SH-SY5Y (cell line): Measurements from ENCODE around the gene GCAT.

Source experiments
- GATA2 ChIP-seq: IDR thresholded peaks from 2 replicates; pipeline ENCODE4 v1.6.1; 2011; ENCODE audit warnings: mild to moderate bottlenecking, low read depth, low read length
- GATA3 ChIP-seq: IDR thresholded peaks from 2 replicates; pipeline ENCODE4 v1.6.1; 2011; ENCODE audit warnings: low read depth, mild to moderate bottlenecking, low read length, moderate library complexity

The GCAT gene

GRCh38 chr22:37830093-37830842 lies 22.5 kb downstream of the GCAT start:
- TF ChIP-seq GATA3 = no peak

DNA sequence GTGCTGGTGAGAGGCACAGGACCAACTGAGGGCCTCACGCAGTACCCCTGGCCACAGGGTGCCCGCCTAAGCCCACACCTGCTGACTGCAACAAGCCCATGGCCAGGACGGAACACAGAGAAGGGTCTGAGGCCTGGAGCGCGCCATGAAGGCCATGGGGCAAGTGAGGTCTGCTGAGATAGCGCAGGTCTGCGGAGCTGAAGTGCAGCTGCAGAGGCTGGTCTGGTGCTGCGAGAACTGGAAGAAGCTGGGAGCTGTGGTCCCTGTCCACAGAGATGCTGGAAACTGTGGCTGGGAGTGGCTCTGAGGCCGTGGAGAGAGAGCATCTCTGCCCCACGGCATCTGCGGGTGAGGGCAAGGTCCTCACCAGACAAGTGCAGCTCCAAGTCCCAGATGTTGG lies 23.7 kb downstream of the GCAT start:
- no peak for TF ChIP-seq GATA3
- TF ChIP-seq GATA2 = no peak

- no peak for TF ChIP-seq GATA3
- no peak for TF ChIP-seq GATA2
Observed at GRCh38 chr22:37832022-37832857, 24.5 kb downstream of the GCAT start.

GRCh38 chr22:37842015-37842793 lies 34.5 kb downstream of the GCAT start:
- no peak for TF ChIP-seq GATA2
- TF ChIP-seq GATA3 = no peak

GRCh38 chr22:37843741-37844089 lies 36.0 kb downstream of the GCAT start:
- no peak for TF ChIP-seq GATA3

- TF ChIP-seq GATA2 = no peak
Observed at GRCh38 chr22:37844904-37845329, 37.2 kb downstream of the GCAT start.

DNA sequence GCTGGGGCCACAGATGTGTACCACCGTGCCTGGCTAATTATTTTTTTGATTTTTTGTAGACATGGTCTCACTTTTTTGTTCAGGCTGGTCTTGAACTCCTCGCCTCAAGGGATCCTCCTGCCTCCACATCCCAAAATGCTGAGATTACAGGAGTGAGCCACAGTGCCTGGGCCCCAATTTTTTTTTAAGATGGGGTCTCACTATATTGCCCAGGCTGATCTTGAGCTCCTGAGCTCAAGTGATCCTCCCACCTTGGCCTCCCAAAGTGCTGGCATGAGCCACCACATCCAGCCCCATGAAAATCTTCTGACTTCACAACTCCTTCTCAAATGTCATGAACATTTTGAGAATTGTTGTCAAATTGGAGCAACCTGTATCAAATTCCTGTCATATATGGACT lies 38.7 kb downstream of the GCAT start:
- TF ChIP-seq GATA2 (no peak), GATA3 (no peak)

GRCh38 chr22:37848587-37849088 lies 40.9 kb downstream of the GCAT start:
- TF ChIP-seq GATA2 = no peak
- TF ChIP-seq GATA3 = no peak

- TF ChIP-seq GATA2 = no peak
- no peak for TF ChIP-seq GATA3
Observed at GRCh38 chr22:37849089-37849751, 41.5 kb downstream of the GCAT start, which contains the start of gene EIF3L. Gene EIF3L (plus strand): TSS chr22:37849419. CDS start chr22:37849450, 31 bp downstream.

- TF ChIP-seq GATA3 = no peak
- no peak for TF ChIP-seq GATA2
Observed at GRCh38 chr22:37850801-37851200, 43.1 kb downstream of the GCAT start.

GRCh38 chr22:37852418-37852817 lies 44.7 kb downstream of the GCAT start:
- TF ChIP-seq GATA3 = no peak
- no peak for TF ChIP-seq GATA2

- TF ChIP-seq GATA2 (no peak), GATA3 (no peak)
Observed at GRCh38 chr22:37854946-37855345, 47.2 kb downstream of the GCAT start.

DNA sequence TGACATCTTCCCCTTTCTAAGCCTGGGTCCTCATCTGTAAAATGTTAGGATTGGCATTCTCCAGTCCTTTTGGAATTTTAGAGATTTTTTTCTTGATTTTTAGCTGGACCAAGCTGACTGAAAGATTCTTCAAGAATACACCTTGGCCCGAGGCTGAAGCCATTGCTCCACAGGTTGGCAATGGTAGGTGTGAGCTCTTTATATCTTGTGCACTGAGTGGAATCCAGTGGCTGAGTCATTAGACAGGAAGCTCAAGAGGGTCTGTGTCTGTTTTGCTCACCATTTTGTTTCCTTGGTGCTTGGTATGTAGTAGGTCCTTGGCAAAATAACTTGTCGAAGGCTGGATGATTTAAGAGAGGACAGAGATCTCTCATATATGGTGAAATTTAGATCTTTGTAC lies 47.7 kb downstream of the GCAT start:
- no peak for TF ChIP-seq GATA2
